ENCODE measurements around the gene DYNLT4. TPM values are rescaled to one million over a fixed set of nuclear protein-coding genes. Genes with fewer than 3 reads are reported as not detected.
"Not testable (repeated sequence)": the region's sequence is repeated elsewhere in the genome, so short reads cannot be mapped to it uniquely, and the experiment has no call there.

DYNLT4 gene
- total and polyA plus RNA-seq, 2 experiments from 2014 or later, result 0.30 to 2.2 TPM

- no peaks in the 10 kb centered on the region for H3K4me1 ChIP-seq (ENCODE audit: insufficient read depth)
- no peaks in the 10 kb centered on the region for H3K27me3 ChIP-seq
- H2AFZ ChIP-seq, result no peak overlapping the region
- no peak for DNase-seq (ENCODE audit: low spot score)
- WGBS (ENCODE audit: low lambda C conversion rate, missing lambda C conversion rate), result 88% methylated on average over 25 of the region's 28 CpGs
- H3K36me3 ChIP-seq (replicated peaks; ENCODE audit: insufficient read depth, low read depth), result no peaks in the 10 kb centered on the region
- no peaks in the 10 kb centered on the region for H3K9me2 ChIP-seq (replicated peaks; ENCODE audit: insufficient read depth)
- H3K9me3 ChIP-seq (ENCODE audit: low read depth), result no peaks in the 10 kb centered on the region
- TF ChIP-seq CTCF (IDR thresholded peaks at IDR 0.05; ENCODE audit: poor library complexity), result no peak
- no peak for TF ChIP-seq EZH2 (IDR thresholded peaks at IDR 0.05; ENCODE audit: borderline replicate concordance)
- no peak for TF ChIP-seq EZH2phosphoT487 (IDR thresholded peaks at IDR 0.05; ENCODE audit: low read depth, severe bottlenecking, unreplicated experiment)
- no peak overlapping the region for H3K4me2 ChIP-seq
- H4K20me1 ChIP-seq (ENCODE audit: insufficient read depth, poor library complexity, severe bottlenecking), result no peaks in the 10 kb centered on the region
- no peaks in the 10 kb centered on the region for H3K79me2 ChIP-seq
- H3K4me3 ChIP-seq, result no peak overlapping the region
- H3K27ac ChIP-seq, result no peak overlapping the region
Measured at GRCh38 chr1:44827197-44828002, 20.2 kb upstream of the DYNLT4 start.

GRCh38 chr1:44826375-44827196 is 19.4 kb upstream of the DYNLT4 start:
- no peak overlapping the region for H3K27ac ChIP-seq

GRCh38 chr1:44824392-44824791 is 17.2 kb upstream of the DYNLT4 start:
- not testable (repeated sequence) for H3K36me3 ChIP-seq (replicated peaks; ENCODE audit: insufficient read depth, low read depth); H3K9me2 ChIP-seq (replicated peaks; ENCODE audit: insufficient read depth); H3K4me2 ChIP-seq; H3K9me3 ChIP-seq (ENCODE audit: low read depth); H4K20me1 ChIP-seq (ENCODE audit: insufficient read depth, poor library complexity, severe bottlenecking); H2AFZ ChIP-seq; H3K4me3 ChIP-seq; H3K4me1 ChIP-seq (ENCODE audit: insufficient read depth); H3K27me3 ChIP-seq; H3K79me2 ChIP-seq; H3K27ac ChIP-seq; DNase-seq (ENCODE audit: low spot score)
- WGBS (ENCODE audit: low lambda C conversion rate, missing lambda C conversion rate), result 94% methylated on average over 6 of the region's 6 CpGs

More at GRCh38 chr1:44826375-44827196, 19.4 kb upstream of the DYNLT4 start:
- Histone ChIP-seq H4K20me1 (ENCODE audit: insufficient read depth, poor library complexity, severe bottlenecking) (no peaks in the 10 kb centered on the region), H3K4me1 (ENCODE audit: insufficient read depth) (no peaks in the 10 kb centered on the region), H3K36me3 (replicated peaks; ENCODE audit: insufficient read depth, low read depth) (no peaks in the 10 kb centered on the region), H3K9me3 (ENCODE audit: low read depth) (no peaks in the 10 kb centered on the region), H3K79me2 (no peaks in the 10 kb centered on the region), H3K4me3 (no peak overlapping the region), H2AFZ (no peak overlapping the region), H3K27me3 (no peaks in the 10 kb centered on the region), H3K9me2 (replicated peaks; ENCODE audit: insufficient read depth) (no peaks in the 10 kb centered on the region), H3K4me2 (no peak overlapping the region)
- DNase-seq (ENCODE audit: low spot score), result no peak
- TF ChIP-seq EZH2 (IDR thresholded peaks at IDR 0.05; ENCODE audit: borderline replicate concordance), result no peak
- TF ChIP-seq CTCF (IDR thresholded peaks at IDR 0.05; ENCODE audit: poor library complexity), result no peak
- TF ChIP-seq EZH2phosphoT487 (IDR thresholded peaks at IDR 0.05; ENCODE audit: low read depth, severe bottlenecking, unreplicated experiment), result no peak
- 90% methylated on average over 22 of the region's 24 CpGs for WGBS (ENCODE audit: low lambda C conversion rate, missing lambda C conversion rate)

GRCh38 chr1:44822981-44823451 is 15.9 kb upstream of the DYNLT4 start:
- Histone ChIP-seq H2AFZ (no peak overlapping the region), H3K9me3 (ENCODE audit: low read depth) (no peaks in the 10 kb centered on the region), H4K20me1 (ENCODE audit: insufficient read depth, poor library complexity, severe bottlenecking) (no peaks in the 10 kb centered on the region), H3K36me3 (replicated peaks; ENCODE audit: insufficient read depth, low read depth) (no peaks in the 10 kb centered on the region), H3K4me3 (no peak overlapping the region), H3K79me2 (no peaks in the 10 kb centered on the region), H3K4me1 (ENCODE audit: insufficient read depth) (no peaks in the 10 kb centered on the region), H3K27ac (no peak overlapping the region), H3K9me2 (replicated peaks; ENCODE audit: insufficient read depth) (no peaks in the 10 kb centered on the region), H3K4me2 (no peak overlapping the region), H3K27me3 (no peaks in the 10 kb centered on the region)
- whole genome bisulfite sequencing (ENCODE audit: low lambda C conversion rate, missing lambda C conversion rate), result 97% methylated on average over 15 of the region's 15 CpGs
- no peak for DNase-seq (ENCODE audit: low spot score)
- no peak for TF ChIP-seq EZH2 (IDR thresholded peaks at IDR 0.05; ENCODE audit: borderline replicate concordance)
- TF ChIP-seq CTCF (IDR thresholded peaks at IDR 0.05; ENCODE audit: poor library complexity), result no peak
